Endothelial cell of umbilical vein (primary cell): Measurements from ENCODE around the gene RNPEP. TPM values are rescaled to one million over a fixed set of nuclear protein-coding genes. Genes with fewer than 3 reads are reported as not detected.

ENCODE experiments used
- BruUV-seq: library from RNA; stranded (reverse); fragments of 400-500 nt; replicated peaks from 2 replicates; lab custom pipeline; 2021; lab: Mats Ljungman, UMichigan
- CTCF ChIA-PET: fragments of 300-600, 350-600 bp; sonication (Branson Sonifier 250); formaldehyde crosslinking; loops from one replicate; lab custom pipeline; 2021; ENCODE audit warnings: antibody characterized with exemption, inconsistent platforms; lab: Charles Lee
- POLR2A ChIA-PET: fragments of 300-600, 350-600 bp; sonication (Branson Sonifier 250); formaldehyde crosslinking; loops from one replicate; lab custom pipeline; 2021; ENCODE audit warnings: antibody characterized with exemption, inconsistent platforms; lab: Charles Lee
- DNase-seq: peaks from one replicate; pipeline ENCODE4 v3.0.0-alpha.2; 2011; ENCODE audit warnings: low read depth, low spot score
- FAIRE-seq: peaks from 2 replicates; lab custom pipeline; 2011; peaks lifted over from hg19 to GRCh38; lab: Jason Lieb, UNC
- H2AFZ ChIP-seq: 2 replicates; pipeline ENCODE4 v1.6.0; 2012; ENCODE audit warnings: low read depth, low read length, control low read depth, inconsistent platforms
- H3K27ac ChIP-seq: 2 replicates; pipeline ENCODE4 v1.5.1; 2011; ENCODE audit warnings: low read depth, mild to moderate bottlenecking, control low read depth, low read length, moderate library complexity; ENCODE audit not compliant: insufficient read depth
- H3K27me3 ChIP-seq, 2 experiments: 2 replicates each; pipeline versions ENCODE4 v1.6.0 to v1.6.1; 2011; ENCODE audit warnings: low read length in 2 of 2, mixed read lengths in 1 of 2; ENCODE audit not compliant: control insufficient read depth in 2 of 2, insufficient read depth in 2 of 2
- H3K36me3 ChIP-seq, 2 experiments: 2 replicates in 1 of 2; 3 replicates in 1 of 2; pipeline ENCODE4 v1.5.1; 2011; ENCODE audit warnings: low read length in 2 of 2, mild to moderate bottlenecking in 1 of 2, moderate library complexity in 1 of 2; ENCODE audit not compliant: control insufficient read depth in 2 of 2, insufficient read depth in 2 of 2; ENCODE audit errors: extremely low read depth in 1 of 2
- H3K4me1 ChIP-seq: 3 replicates; pipeline ENCODE4 v1.5.1; 2011; ENCODE audit warnings: mild to moderate bottlenecking, low read length; ENCODE audit not compliant: control insufficient read depth, insufficient read depth; ENCODE audit errors: extremely low read depth
- H3K4me2 ChIP-seq: 2 replicates; pipeline ENCODE4 v1.6.1; 2011; ENCODE audit warnings: low read length, control low read depth, mixed read lengths; ENCODE audit not compliant: insufficient read depth
- H3K4me3 ChIP-seq, 3 experiments: fragments of 200-600 bp in 1 of 3; sonication (generic), shearing (Covaris generic) in 1 of 3; replicated peaks in 1 of 3; 2 replicates each; pipeline ENCODE4 v1.5.1; 2011 to 2016; ENCODE audit warnings: control low read depth in 3 of 3, low read length in 3 of 3, mild to moderate bottlenecking in 2 of 3, inconsistent platforms in 1 of 3, low read depth in 1 of 3, moderate library complexity in 1 of 3; ENCODE audit not compliant: insufficient read depth in 1 of 3
- H3K79me2 ChIP-seq: 2 replicates; pipeline ENCODE4 v1.6.0; 2012; ENCODE audit warnings: low read length, inconsistent platforms; ENCODE audit not compliant: control insufficient read depth, insufficient read depth
- H3K9ac ChIP-seq: replicated peaks from 2 replicates; pipeline ENCODE3; 2011; ENCODE audit warnings: low read length, control low read depth; ENCODE audit not compliant: insufficient read depth; ENCODE audit errors: extremely low read depth
- H3K9me1 ChIP-seq: replicated peaks from 3 replicates; pipeline ENCODE4 v1.6.0; 2011; ENCODE audit warnings: mild to moderate bottlenecking, low read length; ENCODE audit not compliant: control insufficient read depth, insufficient read depth; ENCODE audit errors: extremely low read depth
- H3K9me3 ChIP-seq: replicated peaks from 2 replicates; pipeline ENCODE4 v1.5.1; 2012; ENCODE audit warnings: low read length, inconsistent platforms; ENCODE audit not compliant: control insufficient read depth, insufficient read depth
- H4K20me1 ChIP-seq: replicated peaks from 2 replicates; pipeline ENCODE3; 2011; ENCODE audit warnings: mild to moderate bottlenecking, low read length; ENCODE audit not compliant: control insufficient read depth, insufficient read depth; ENCODE audit errors: extremely low read depth
- EZH2 ChIP-seq: IDR thresholded peaks from 2 replicates; pipeline ENCODE4 v1.6.1; 2012; ENCODE audit warnings: borderline replicate concordance, low read depth, mild to moderate bottlenecking, moderate library complexity, low read length, inconsistent platforms; ENCODE audit not compliant: severe bottlenecking
- FOS ChIP-seq: IDR thresholded peaks from 2 replicates; pipeline ENCODE4 v1.6.1; 2011; ENCODE audit warnings: mild to moderate bottlenecking, low read length, moderate library complexity, borderline replicate concordance; ENCODE audit not compliant: insufficient read depth
- JUN ChIP-seq: IDR thresholded peaks from 2 replicates; pipeline ENCODE4 v1.6.1; 2011; ENCODE audit warnings: borderline replicate concordance, low read depth; ENCODE audit not compliant: insufficient read length, insufficient read depth
- MAX ChIP-seq: IDR thresholded peaks from 2 replicates; pipeline ENCODE4 v1.6.1; 2011; ENCODE audit not compliant: insufficient read depth, insufficient read length
- MYC ChIP-seq: IDR thresholded peaks from one replicate; pipeline ENCODE4 v1.6.1; 2011; ENCODE audit warnings: mild to moderate bottlenecking, low read depth, low read length
- POLR2A ChIP-seq: IDR thresholded peaks from 2 replicates; pipeline ENCODE4 v1.6.1; 2012; ENCODE audit warnings: low read depth, mild to moderate bottlenecking, control low read depth, low read length
- POLR2AphosphoS5 ChIP-seq: IDR thresholded peaks from 2 replicates; pipeline ENCODE4 v1.6.1; 2012; ENCODE audit warnings: low read depth, mild to moderate bottlenecking, control low read depth, low read length, moderate library complexity; ENCODE audit not compliant: insufficient read depth
- dilution Hi-C: fragments of 300-500 bp; cut with MboI; formaldehyde crosslinking; loops from one replicate; pipeline ENCODE4 v1.15.0; 2019; ENCODE audit warnings: low sequenced_read_pairs; ENCODE audit not compliant: extremely low pct_ligation_motif_present
- intact Hi-C: fragments of 100-400 bp; cut with micrococcal nuclease; formaldehyde crosslinking; loops from one replicate; pipeline ENCODE4 v1.10.0; 2022
- polyA plus RNA-seq, 4 experiments: library from polyadenylated mRNA; depleted of rRNA in 3 of 4; stranded (reverse) in 3 of 4; unstranded in 1 of 4; fragments of >200 nt; gene quantifications; 2 replicates each; pipeline versions ENCODE4 v1.2.1 to v1.2.3, GENCODE V29; 2011 to 2012; ENCODE audit warnings: missing spikeins in 1 of 4
- total RNA-seq: library from RNA; stranded (reverse); gene quantifications from 2 replicates; pipeline ENCODE4 v1.2.3, GENCODE V29; 2021
- TF ChIP-seq, protein P1 (sequence below), 2 donors: IDR thresholded peaks; 1 replicate in 1 of 2; 2 replicates in 1 of 2; pipeline ENCODE4 v1.5.1; 2011; ENCODE audit warnings: low read length in 2 of 2, mild to moderate bottlenecking in 2 of 2, moderate library complexity in 2 of 2, control low read depth in 1 of 2, inconsistent platforms in 1 of 2, low read depth in 1 of 2; ENCODE audit not compliant: insufficient read depth in 1 of 2; ENCODE audit errors: extremely low read depth in 1 of 2

RNPEP gene
- total and polyA plus RNA-seq, 2 donors (not counting 3 experiments of a cell fraction or from before 2014, with no cell fraction given): 56.1 to 73.5 TPM

DNA sequence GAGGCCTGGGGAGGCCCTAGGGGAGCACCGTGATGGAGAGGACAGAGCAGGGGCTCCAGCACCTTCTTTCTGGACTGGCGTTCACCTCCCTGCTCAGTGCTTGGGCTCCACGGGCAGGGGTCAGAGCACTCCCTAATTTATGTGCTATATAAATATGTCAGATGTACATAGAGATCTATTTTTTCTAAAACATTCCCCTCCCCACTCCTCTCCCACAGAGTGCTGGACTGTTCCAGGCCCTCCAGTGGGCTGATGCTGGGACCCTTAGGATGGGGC is 33.2 kb downstream of the RNPEP start:
- no peaks in the 10 kb centered on the region for H4K20me1 ChIP-seq
- POLR2A ChIA-PET: no interaction called here
- no peaks in the 10 kb centered on the region for H3K4me1 ChIP-seq
- no peak overlapping the region for H3K4me3 ChIP-seq
- CTCF ChIA-PET: no interaction called here
- no peak overlapping the region for H3K4me2 ChIP-seq
- BruUV-seq: no TSS peak
- no peaks in the 10 kb centered on the region for H3K9me3 ChIP-seq
- intact Hi-C loops: no loop called here
- no peak overlapping the region for H2AFZ ChIP-seq
- H3K27ac ChIP-seq: no peak overlapping the region
- dilution Hi-C loops: no loop called here
- H3K9ac ChIP-seq: no peak overlapping the region
- TF ChIP-seq EZH2: no peak
- TF ChIP-seq MYC: no peak
- no peak for FAIRE-seq
- no peaks in the 10 kb centered on the region for H3K9me1 ChIP-seq
- H3K36me3 ChIP-seq: no peaks in the 10 kb centered on the region
- H3K79me2 ChIP-seq: no peaks in the 10 kb centered on the region
- peaks cover 0 to 8% of the 10 kb centered on the region in 2 experiments for H3K27me3 ChIP-seq
- no peak for DNase-seq

GRCh38 chr1:202016022-202016810 is 33.8 kb downstream of the RNPEP start:
- Histone ChIP-seq H3K4me1 (no peaks in the 10 kb centered on the region), H3K27ac (no peak overlapping the region), H3K27me3 (peaks cover 0 to 8% of the 10 kb centered on the region in 2 experiments), H4K20me1 (no peaks in the 10 kb centered on the region), H3K4me3 (no peak overlapping the region), H3K4me2 (no peak overlapping the region), H3K9ac (no peak overlapping the region), H2AFZ (no peak overlapping the region), H3K9me3 (no peaks in the 10 kb centered on the region), H3K9me1 (no peaks in the 10 kb centered on the region), H3K79me2 (no peaks in the 10 kb centered on the region), H3K36me3 (no peaks in the 10 kb centered on the region)
- BruUV-seq: no TSS peak
- ChIA-PET CTCF (interaction anchor here (0.8 to 1.1 kb wide), 2 partner anchors 17 to 33 kb away, joined by 3 read pairs; no protein-coding TSS in a partner anchor), POLR2A (no interaction called here)
- DNase-seq (no peak), FAIRE-seq (no peak)
- TF ChIP-seq FOS (no peak), JUN (no peak), MAX (no peak), POLR2AphosphoS5 (no peak), MYC (no peak), POLR2A (no peak), EZH2 (no peak)
- TF ChIP-seq, protein P1, sequence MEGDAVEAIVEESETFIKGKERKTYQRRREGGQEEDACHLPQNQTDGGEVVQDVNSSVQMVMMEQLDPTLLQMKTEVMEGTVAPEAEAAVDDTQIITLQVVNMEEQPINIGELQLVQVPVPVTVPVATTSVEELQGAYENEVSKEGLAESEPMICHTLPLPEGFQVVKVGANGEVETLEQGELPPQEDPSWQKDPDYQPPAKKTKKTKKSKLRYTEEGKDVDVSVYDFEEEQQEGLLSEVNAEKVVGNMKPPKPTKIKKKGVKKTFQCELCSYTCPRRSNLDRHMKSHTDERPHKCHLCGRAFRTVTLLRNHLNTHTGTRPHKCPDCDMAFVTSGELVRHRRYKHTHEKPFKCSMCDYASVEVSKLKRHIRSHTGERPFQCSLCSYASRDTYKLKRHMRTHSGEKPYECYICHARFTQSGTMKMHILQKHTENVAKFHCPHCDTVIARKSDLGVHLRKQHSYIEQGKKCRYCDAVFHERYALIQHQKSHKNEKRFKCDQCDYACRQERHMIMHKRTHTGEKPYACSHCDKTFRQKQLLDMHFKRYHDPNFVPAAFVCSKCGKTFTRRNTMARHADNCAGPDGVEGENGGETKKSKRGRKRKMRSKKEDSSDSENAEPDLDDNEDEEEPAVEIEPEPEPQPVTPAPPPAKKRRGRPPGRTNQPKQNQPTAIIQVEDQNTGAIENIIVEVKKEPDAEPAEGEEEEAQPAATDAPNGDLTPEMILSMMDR (IDR thresholded peaks at IDR 0.05; ENCODE audit: extremely low read depth in 1 of 2, insufficient read depth in 1 of 2, low read depth in 1 of 2, low read length in 2 of 2): no peak
- dilution Hi-C loops (no loop called here), intact Hi-C loops (no loop called here)
